ENCODE measurements around the gene PIK3R5. TPM values are rescaled to one million over a fixed set of nuclear protein-coding genes. Genes with fewer than 3 reads are reported as not detected.
A peak's percentile ranks its signal among the peaks of the same experiment; 100 is the strongest.

PIK3R5 gene
- total and polyA plus RNA-seq, 2 donors (not counting 1 experiment from before 2014, with no cell fraction given) = 63.1 to 70.0 TPM

GRCh38 chr17:8941980-8942622 is 23.4 kb downstream of the PIK3R5 start:
- intact Hi-C loops (cut with micrococcal nuclease) = loop anchor here (2.0 to 5.0 kb wide), 2 partner anchors 13 to 40 kb away; no protein-coding TSS in a partner anchor
- Mint-ChIP-seq H3K27me3 (no peaks in the 10 kb centered on the region), H3K9me3 (ENCODE audit: insufficient read depth) (no peaks in the 10 kb centered on the region), H3K4me1 (peaks cover 55% of the 10 kb centered on the region), H3K27ac (peak overlapping the region; percentile 91), H3K4me3 (peak overlapping the region; percentile 81)
- Histone ChIP-seq H2AFZ (ENCODE audit: insufficient read depth, low read depth, low read length, poor library complexity, severe bottlenecking) (no peak overlapping the region), H3K9me3 (ENCODE audit: control extremely low read depth in 1 of 3, control insufficient read depth in 2 of 3, insufficient read depth in 1 of 3, low read length in 2 of 3) (peaks cover 0 to 1% (median 0%) of the 10 kb centered on the region in 3 donors), H3K4me1 (ENCODE audit: control insufficient read depth in 2 of 2, insufficient read depth in 2 of 2, low read length in 2 of 2) (peaks cover 29 to 47% of the 10 kb centered on the region in 2 donors), H3K36me3 (replicated peaks in 1 of 2; ENCODE audit: control extremely low read depth in 1 of 2, control insufficient read depth in 1 of 2, extremely low read depth in 1 of 2, insufficient read depth in 2 of 2, low read length in 1 of 2) (peaks cover 4 to 50% of the 10 kb centered on the region in 2 experiments), H3K27ac (ENCODE audit: low read length in 2 of 2) (peak overlapping the region; percentile 60 to 69), H3K4me2 (replicated peaks; ENCODE audit: low read depth, low read length, poor library complexity, severe bottlenecking) (peak overlapping the region; percentile 73), H3K27me3 (replicated peaks in 1 of 4; ENCODE audit: control extremely low read depth in 1 of 4, control insufficient read depth in 3 of 4, insufficient read depth in 4 of 4, low read length in 3 of 4) (no peaks in the 10 kb centered on the region), H4K20me1 (ENCODE audit: control insufficient read depth, insufficient read depth, low read length, poor library complexity, severe bottlenecking) (peaks cover 53% of the 10 kb centered on the region), H3K79me2 (ENCODE audit: control insufficient read depth, insufficient read depth, low read length) (peaks cover 68% of the 10 kb centered on the region), H3K9ac (ENCODE audit: low read length) (no peak overlapping the region), H3K4me3 (ENCODE audit: control extremely low read depth in 1 of 5, extremely low read depth in 1 of 5, insufficient read depth in 1 of 5, low read depth in 2 of 5, low read length in 4 of 5) (peak overlapping the region in 1 of 5 experiments; percentile 0)
- ChIA-PET CTCF (interaction anchor here (0.9 to 2.8 kb wide), 6 partner anchors 10 to 47 kb away, joined by 3 to 11 read pairs (median 5); partner anchors contain the start of gene PIK3R5), POLR2A (interaction anchor here (0.6 to 4.3 kb wide), 5 partner anchors 11 to 56 kb away, joined by 3 to 18 read pairs (median 3); partner anchors contain the start of gene PIK3R5)
- ATAC-seq (ENCODE audit: low read depth) (peak; percentile 13), DNase-seq (peak; percentile 32)
- no peak for TF ChIP-seq EZH2 (IDR thresholded peaks at IDR 0.05; ENCODE audit: borderline replicate concordance, insufficient read depth, low read depth, low read length, poor library complexity, severe bottlenecking)
- TF ChIP-seq, protein P1, sequence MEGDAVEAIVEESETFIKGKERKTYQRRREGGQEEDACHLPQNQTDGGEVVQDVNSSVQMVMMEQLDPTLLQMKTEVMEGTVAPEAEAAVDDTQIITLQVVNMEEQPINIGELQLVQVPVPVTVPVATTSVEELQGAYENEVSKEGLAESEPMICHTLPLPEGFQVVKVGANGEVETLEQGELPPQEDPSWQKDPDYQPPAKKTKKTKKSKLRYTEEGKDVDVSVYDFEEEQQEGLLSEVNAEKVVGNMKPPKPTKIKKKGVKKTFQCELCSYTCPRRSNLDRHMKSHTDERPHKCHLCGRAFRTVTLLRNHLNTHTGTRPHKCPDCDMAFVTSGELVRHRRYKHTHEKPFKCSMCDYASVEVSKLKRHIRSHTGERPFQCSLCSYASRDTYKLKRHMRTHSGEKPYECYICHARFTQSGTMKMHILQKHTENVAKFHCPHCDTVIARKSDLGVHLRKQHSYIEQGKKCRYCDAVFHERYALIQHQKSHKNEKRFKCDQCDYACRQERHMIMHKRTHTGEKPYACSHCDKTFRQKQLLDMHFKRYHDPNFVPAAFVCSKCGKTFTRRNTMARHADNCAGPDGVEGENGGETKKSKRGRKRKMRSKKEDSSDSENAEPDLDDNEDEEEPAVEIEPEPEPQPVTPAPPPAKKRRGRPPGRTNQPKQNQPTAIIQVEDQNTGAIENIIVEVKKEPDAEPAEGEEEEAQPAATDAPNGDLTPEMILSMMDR (IDR thresholded peaks at IDR 0.05) = no peak
- WGBS (ENCODE audit: insufficient coverage) = 39% methylated on average over 8 of the region's 8 CpGs

GRCh38 chr17:8941520-8941919 is 24.0 kb downstream of the PIK3R5 start:
- ChIA-PET CTCF (interaction anchor here (0.9 to 2.8 kb wide), 6 partner anchors 11 to 46 kb away, joined by 3 to 11 read pairs (median 5); partner anchors contain the start of gene PIK3R5), POLR2A (interaction anchor here (1.6 to 4.3 kb wide), 2 partner anchors 24 to 57 kb away, joined by 3 to 18 read pairs; partner anchors contain the start of gene PIK3R5)
- Histone ChIP-seq H3K9ac (ENCODE audit: low read length) (peak overlapping the region; percentile 31), H3K4me1 (ENCODE audit: control insufficient read depth in 2 of 2, insufficient read depth in 2 of 2, low read length in 2 of 2) (peaks cover 29 to 47% of the 10 kb centered on the region in 2 donors), H4K20me1 (ENCODE audit: control insufficient read depth, insufficient read depth, low read length, poor library complexity, severe bottlenecking) (peaks cover 49% of the 10 kb centered on the region), H3K4me3 (ENCODE audit: control extremely low read depth in 1 of 5, extremely low read depth in 1 of 5, insufficient read depth in 1 of 5, low read depth in 2 of 5, low read length in 4 of 5) (peak overlapping the region in 3 of 5 experiments; percentile 0 to 24 (median 18)), H2AFZ (ENCODE audit: insufficient read depth, low read depth, low read length, poor library complexity, severe bottlenecking) (peak overlapping the region; percentile 46), H3K4me2 (replicated peaks; ENCODE audit: low read depth, low read length, poor library complexity, severe bottlenecking) (peak overlapping the region; percentile 73), H3K27ac (ENCODE audit: low read length in 2 of 2) (peak overlapping the region; percentile 60 to 69), H3K79me2 (ENCODE audit: control insufficient read depth, insufficient read depth, low read length) (peaks cover 65% of the 10 kb centered on the region), H3K36me3 (replicated peaks in 1 of 2; ENCODE audit: control extremely low read depth in 1 of 2, control insufficient read depth in 1 of 2, extremely low read depth in 1 of 2, insufficient read depth in 2 of 2, low read length in 1 of 2) (peaks cover 4 to 44% of the 10 kb centered on the region in 2 experiments), H3K9me3 (ENCODE audit: control extremely low read depth in 1 of 3, control insufficient read depth in 2 of 3, insufficient read depth in 1 of 3, low read length in 2 of 3) (peaks cover 0 to 1% (median 0%) of the 10 kb centered on the region in 3 donors), H3K27me3 (replicated peaks in 1 of 4; ENCODE audit: control extremely low read depth in 1 of 4, control insufficient read depth in 3 of 4, insufficient read depth in 4 of 4, low read length in 3 of 4) (no peaks in the 10 kb centered on the region)
- Mint-ChIP-seq H3K4me3 (peak overlapping the region; percentile 81), H3K4me1 (peaks cover 53% of the 10 kb centered on the region), H3K9me3 (ENCODE audit: insufficient read depth) (no peaks in the 10 kb centered on the region), H3K27me3 (no peaks in the 10 kb centered on the region), H3K27ac (peak overlapping the region; percentile 91)
- peak; percentile 60 for DNase-seq
- TF ChIP-seq, protein P1 (IDR thresholded peaks at IDR 0.05) = no peak
- TF ChIP-seq EZH2 (IDR thresholded peaks at IDR 0.05; ENCODE audit: borderline replicate concordance, insufficient read depth, low read depth, low read length, poor library complexity, severe bottlenecking) = no peak
- WGBS (ENCODE audit: insufficient coverage) = under 1% methylated on average over 14 of the region's 14 CpGs
- peak; percentile 65 for ATAC-seq (ENCODE audit: low read depth)
- intact Hi-C loops (cut with micrococcal nuclease) = loop anchor here (2.0 to 5.0 kb wide), 2 partner anchors 13 to 39 kb away; no protein-coding TSS in a partner anchor

All from B cell (primary cell).